NCI-H524 (cell line): ENCODE results near the gene FGFR4.

ENCODE experiments used
- DNase-seq, 2 experiments: peaks; one replicate each; lab custom pipeline; 2025; lab: John Stamatoyannopoulos, UW

Gene FGFR4

GRCh38 chr5:177085985-177086653, 596 bp upstream of the FGFR4 start:
- no peak for DNase-seq

DNA sequence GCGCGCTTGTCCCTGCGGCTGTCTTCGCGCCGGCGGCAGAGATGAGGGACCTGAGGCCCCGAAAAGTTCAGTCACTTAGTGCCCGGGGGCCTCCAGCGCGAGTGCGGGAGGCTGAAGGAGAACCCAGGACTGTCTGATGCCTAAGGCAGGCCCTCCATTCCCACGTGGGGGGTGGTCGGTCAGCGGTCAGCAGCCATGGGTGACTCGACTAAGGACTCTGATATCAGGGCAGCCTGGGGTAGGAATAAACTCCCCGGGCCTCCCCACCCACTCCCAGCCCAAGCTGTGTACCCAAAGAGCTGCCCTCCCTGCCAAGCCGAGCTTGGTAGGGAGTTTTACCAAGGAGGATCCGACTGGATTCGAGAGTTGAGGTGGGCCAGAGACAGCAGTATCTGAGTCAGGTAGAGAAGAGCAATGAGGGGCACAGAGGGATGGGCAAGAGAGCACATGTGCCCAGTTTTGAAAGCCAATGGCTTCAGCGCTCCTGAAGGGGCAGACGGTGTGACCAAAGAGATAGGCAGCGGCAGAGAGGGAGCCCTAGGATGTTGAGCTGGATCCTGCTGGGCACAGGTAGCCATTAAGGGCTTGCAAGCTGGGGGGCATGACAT, 787 bp downstream of the FGFR4 start:
- DNase-seq: no peak

GRCh38 chr5:177089127-177089526, 2.4 kb downstream of the FGFR4 start:
- no peak for DNase-seq

GRCh38 chr5:177089825-177090641, 3.3 kb downstream of the FGFR4 start:
- no peak for DNase-seq

- DNase-seq: no peak
Observed at GRCh38 chr5:177090813-177091212, 4.1 kb downstream of the FGFR4 start.

GRCh38 chr5:177091232-177091631, 4.5 kb downstream of the FGFR4 start:
- no peak for DNase-seq

DNA sequence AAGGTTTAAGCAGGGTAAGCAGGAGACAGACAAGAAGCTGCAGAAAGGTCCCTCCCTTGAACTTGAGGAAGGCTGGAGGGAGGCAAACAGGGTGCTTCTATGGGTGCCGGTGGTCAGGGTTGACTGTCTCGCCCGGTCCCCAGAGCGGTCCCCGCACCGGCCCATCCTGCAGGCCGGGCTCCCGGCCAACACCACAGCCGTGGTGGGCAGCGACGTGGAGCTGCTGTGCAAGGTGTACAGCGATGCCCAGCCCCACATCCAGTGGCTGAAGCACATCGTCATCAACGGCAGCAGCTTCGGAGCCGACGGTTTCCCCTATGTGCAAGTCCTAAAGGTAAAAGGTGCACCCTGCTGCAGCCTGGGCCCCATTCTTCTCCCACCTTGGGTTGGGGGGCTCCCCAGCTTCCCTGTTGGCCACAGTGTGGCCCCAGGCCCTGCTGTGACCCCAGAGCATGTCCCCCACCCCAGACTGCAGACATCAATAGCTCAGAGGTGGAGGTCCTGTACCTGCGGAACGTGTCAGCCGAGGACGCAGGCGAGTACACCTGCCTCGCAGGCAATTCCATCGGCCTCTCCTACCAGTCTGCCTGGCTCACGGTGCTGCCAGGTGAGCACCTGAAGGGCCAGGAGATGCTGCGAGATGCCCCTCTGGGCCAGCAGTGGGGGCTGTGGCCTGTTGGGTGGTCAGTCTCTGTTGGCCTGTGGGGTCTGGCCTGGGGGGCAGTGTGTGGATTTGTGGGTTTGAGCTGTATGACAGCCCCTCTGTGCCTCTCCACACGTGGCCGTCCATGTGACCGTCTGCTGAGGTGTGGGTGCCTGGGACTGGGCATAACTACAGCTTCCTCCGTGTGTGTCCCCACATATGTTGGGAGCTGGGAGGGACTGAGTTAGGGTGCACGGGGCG, 5.7 kb downstream of the FGFR4 start:
- DNase-seq: no peak

GRCh38 chr5:177093082-177093712, 6.5 kb downstream of the FGFR4 start:
- no peak for DNase-seq

- DNase-seq: no peak
Observed at GRCh38 chr5:177093803-177094202, 7.1 kb downstream of the FGFR4 start.

DNA sequence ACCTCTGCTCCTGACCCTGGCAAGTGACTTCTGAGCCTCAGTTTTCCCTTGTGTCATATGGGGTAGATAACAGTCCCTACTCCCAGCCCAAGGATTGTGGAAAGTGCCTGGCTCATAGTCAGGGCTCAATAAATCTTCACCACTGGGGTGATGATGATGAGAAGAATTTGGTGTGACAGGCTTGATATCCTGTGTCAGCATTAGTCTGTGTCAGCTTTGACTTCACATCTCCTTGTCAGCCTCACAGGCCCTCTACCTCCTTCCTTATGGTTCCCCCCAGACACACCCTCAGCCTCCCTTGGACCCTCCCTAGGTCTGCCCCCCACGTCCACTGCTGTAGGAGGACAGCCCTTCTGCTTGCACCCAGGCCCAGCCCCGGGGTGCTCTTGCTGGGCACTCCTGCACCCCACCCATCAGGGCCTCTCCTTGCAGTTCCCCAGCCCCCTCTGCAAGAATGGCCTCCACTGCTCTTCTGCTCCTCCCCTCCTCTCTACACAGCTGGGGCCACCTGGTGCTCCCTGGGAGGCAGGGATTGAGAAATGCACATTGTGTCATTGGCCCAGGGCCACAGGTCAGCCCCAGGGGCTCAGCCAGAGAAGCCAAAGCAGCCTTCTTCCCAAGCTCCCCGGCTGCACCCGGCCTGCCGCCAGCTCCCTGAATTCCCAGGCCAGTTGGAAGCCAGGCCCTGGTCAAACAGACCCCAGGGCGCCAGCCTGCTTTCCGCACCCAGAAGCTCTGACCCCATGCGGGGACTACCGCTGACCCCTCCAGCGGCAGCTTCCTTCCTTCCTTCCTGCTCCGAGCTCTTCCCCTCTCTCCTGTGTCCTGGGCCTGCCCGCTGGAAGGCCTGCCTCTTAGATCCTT, 7.7 kb downstream of the FGFR4 start:
- no peak for DNase-seq

DNA sequence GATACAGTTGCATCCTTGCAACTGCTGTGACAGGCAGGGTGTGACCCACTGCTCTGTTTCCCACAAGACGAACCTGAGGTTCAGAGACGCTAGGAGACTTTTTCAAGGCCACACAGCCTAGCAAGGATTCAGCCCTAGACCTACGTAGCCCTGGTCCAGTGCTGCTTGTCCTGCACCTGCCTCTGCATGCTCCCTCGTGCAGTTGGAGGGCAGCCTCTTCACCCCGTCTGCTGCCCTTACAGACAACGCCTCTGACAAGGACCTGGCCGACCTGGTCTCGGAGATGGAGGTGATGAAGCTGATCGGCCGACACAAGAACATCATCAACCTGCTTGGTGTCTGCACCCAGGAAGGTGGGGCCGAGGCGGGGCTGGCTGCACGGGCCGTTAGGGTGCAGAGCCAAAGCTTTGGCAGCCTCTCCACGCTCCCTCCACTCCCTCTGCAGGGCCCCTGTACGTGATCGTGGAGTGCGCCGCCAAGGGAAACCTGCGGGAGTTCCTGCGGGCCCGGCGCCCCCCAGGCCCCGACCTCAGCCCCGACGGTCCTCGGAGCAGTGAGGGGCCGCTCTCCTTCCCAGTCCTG, 8.5 kb downstream of the FGFR4 start:
- DNase-seq: no peak

- no peak for DNase-seq
Observed at GRCh38 chr5:177096162-177097015, 9.7 kb downstream of the FGFR4 start.

DNA sequence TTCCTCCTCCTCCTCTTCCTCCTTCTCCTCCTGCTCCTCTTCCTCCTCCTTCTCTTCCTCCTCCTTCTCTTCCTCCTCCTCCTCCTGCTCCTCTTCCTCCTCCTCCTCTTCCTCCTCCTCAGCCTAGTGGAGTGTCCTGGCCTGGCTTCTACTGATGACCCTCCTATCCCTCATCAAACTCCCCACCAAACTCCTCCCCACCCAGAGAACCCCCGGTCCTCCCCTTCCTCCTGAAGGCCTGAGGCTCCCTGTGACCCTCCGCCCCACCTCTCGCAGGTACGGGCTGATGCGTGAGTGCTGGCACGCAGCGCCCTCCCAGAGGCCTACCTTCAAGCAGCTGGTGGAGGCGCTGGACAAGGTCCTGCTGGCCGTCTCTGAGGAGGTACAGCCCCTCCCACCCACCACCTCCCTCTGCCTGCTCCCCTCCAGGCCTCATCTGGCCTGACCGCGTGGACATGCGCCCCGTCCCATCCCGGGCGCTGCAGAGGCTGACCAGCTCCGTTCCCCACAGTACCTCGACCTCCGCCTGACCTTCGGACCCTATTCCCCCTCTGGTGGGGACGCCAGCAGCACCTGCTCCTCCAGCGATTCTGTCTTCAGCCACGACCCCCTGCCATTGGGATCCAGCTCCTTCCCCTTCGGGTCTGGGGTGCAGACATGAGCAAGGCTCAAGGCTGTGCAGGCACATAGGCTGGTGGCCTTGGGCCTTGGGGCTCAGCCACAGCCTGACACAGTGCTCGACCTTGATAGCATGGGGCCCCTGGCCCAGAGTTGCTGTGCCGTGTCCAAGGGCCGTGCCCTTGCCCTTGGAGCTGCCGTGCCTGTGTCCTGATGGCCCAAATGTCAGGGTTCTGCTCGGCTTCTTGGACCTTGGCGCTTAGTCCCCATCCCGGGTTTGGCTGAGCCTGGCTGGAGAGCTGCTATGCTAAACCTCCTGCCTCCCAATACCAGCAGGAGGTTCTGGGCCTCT, 10.6 kb downstream of the FGFR4 start:
- DNase-seq: no peak

- DNase-seq: no peak
Observed at GRCh38 chr5:177098120-177098469, 11.4 kb downstream of the FGFR4 start.

DNA sequence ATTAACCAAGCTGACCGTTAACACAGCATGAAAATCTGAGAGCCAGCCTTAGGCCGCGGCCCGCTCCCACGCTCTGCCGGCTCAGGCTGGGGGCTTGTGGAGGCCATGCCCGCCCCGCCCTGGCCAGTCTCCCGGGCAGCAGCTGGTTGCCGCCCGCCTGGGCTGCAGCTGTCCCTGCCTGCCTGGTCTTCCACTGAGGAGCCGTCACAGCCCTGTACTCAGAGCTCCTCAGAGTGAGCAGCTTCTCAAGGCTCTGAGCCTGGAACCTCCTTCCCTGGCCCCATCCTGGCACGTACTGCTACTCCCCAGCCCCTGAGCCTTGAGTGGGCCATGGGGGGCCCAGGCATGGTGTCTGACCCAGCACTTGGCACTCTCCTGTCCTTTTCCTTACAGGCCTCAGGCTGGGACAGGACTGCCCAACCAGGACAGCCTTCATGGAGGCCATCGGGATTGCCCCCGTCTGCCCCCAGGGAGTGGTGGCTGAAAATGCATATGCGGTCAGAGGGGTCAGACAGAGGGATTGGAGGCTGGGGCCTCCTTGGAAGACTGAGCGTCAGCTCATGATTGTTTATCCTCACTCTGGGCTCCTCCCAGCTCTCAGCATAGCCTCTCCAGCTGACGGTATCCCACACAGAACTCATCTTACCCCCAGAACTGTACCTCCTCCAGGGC, 11.9 kb downstream of the FGFR4 start:
- DNase-seq: peak; percentile 49 to 67

DNA sequence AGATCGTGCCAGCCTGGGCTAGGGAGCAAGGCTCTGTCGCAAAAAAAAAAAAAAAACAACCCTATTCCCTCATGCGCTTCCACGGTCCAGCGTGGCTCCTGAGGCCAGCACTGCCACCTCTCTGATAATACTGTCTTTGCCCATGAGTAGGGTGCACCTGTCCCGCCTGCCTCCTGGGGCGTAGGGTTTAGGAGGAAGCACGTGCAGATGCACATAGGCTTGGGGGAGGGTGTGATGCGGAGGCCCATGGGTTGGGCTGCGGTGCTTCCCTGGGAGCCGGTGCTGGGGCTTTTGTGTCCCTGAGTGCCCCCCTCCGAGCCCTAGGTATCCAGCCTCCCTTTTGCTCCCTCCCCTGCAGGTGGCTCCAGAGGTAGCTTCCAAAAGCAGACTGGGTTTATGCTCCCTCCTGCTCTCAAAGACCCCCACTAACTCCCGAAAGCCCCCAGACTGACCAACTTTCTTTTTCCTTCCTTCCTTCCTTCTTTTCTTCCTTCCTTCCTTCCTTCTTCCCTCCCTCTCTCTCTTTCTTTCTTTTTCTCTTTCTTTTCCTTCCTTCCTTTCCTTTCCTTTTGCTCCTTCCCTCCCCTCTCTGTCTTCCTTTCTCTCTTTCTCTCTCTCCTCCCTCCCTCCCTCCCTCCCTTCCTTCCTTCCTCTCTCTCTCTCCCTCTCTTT, 12.8 kb downstream of the FGFR4 start:
- no peak for DNase-seq

GRCh38 chr5:177100714-177101121, 14.0 kb downstream of the FGFR4 start:
- no peak for DNase-seq
